ENCODE results near the gene KRT73. TPM values are rescaled to one million over a fixed set of nuclear protein-coding genes. Genes with fewer than 3 reads are reported as not detected.

Gene KRT73
- total RNA-seq, 2 donors from 2014 or later = not detected

DNA sequence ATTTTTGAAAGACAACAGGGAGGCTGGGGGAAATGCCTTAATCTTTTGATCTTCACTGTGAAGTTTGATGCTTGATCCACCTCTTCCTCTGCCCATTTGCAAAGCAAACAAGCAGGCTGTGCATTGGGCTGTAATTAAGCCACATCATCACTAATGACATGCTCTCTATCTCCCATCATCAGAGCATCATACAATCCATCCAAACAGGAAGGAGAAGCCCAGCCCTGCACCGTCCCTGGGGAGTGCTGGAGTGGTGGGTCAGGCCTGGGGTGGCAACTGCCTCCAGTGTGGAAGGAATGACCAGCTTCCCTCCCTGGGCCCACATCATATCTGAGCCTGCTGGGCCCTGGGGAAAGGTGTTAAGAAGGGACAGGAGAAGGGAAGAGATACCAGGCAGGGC, 37.9 kb downstream of the KRT73 start:
- H3K4me1 Mint-ChIP-seq = peaks cover 4% of the 10 kb centered on the region
- 90% methylated on average over 1 of the region's 1 CpG; no CpG with 5 or more reads in 1 of the 2 experiments for WGBS, 2 experiments (ENCODE audit: insufficient coverage in 1 of 2, insufficient read length in 1 of 2)
- no peak for TF ChIP-seq CTCF (conservative IDR thresholded peaks at IDR 0.05)
- no peaks in the 10 kb centered on the region for H3K9me3 Mint-ChIP-seq
- H3K27me3 Mint-ChIP-seq (ENCODE audit: insufficient read depth) = peaks cover 9% of the 10 kb centered on the region
- no peak overlapping the region for H3K27ac Mint-ChIP-seq
- no peak overlapping the region for H3K4me3 Mint-ChIP-seq
- no peaks in the 10 kb centered on the region for H3K4me1 ChIP-seq (ENCODE audit: control insufficient read depth, insufficient read depth, low read length)
- H3K9ac ChIP-seq (ENCODE audit: extremely low read depth, low read length, poor library complexity, severe bottlenecking) = no peak overlapping the region
- H3K9me3 ChIP-seq (ENCODE audit: control insufficient read depth, low read length) = no peaks in the 10 kb centered on the region
- H3K36me3 ChIP-seq (ENCODE audit: control insufficient read depth, insufficient read depth, low read length) = no peaks in the 10 kb centered on the region
- no peaks in the 10 kb centered on the region for H3K27me3 ChIP-seq (ENCODE audit: control insufficient read depth, insufficient read depth, low read length, poor library complexity, severe bottlenecking)
- peak; percentile 46 for DNase-seq
- H3K27ac ChIP-seq (ENCODE audit: low read depth, low read length) = no peak overlapping the region
- no peak overlapping the region for H3K4me3 ChIP-seq (ENCODE audit: low read length)
- H3K36me3 Mint-ChIP-seq (ENCODE audit: low read depth) = no peaks in the 10 kb centered on the region

- Histone ChIP-seq H3K27ac (ENCODE audit: low read depth, low read length) (no peak overlapping the region), H3K9me3 (ENCODE audit: control insufficient read depth, low read length) (no peaks in the 10 kb centered on the region), H3K4me1 (ENCODE audit: control insufficient read depth, insufficient read depth, low read length) (no peaks in the 10 kb centered on the region), H3K36me3 (ENCODE audit: control insufficient read depth, insufficient read depth, low read length) (no peaks in the 10 kb centered on the region), H3K4me3 (ENCODE audit: low read length) (no peak overlapping the region), H3K9ac (ENCODE audit: extremely low read depth, low read length, poor library complexity, severe bottlenecking) (no peak overlapping the region), H3K27me3 (ENCODE audit: control insufficient read depth, insufficient read depth, low read length, poor library complexity, severe bottlenecking) (no peaks in the 10 kb centered on the region)
- Mint-ChIP-seq H3K36me3 (ENCODE audit: low read depth) (no peaks in the 10 kb centered on the region), H3K9me3 (no peaks in the 10 kb centered on the region), H3K4me3 (no peak overlapping the region), H3K27ac (no peak overlapping the region), H3K4me1 (peaks cover 4% of the 10 kb centered on the region), H3K27me3 (ENCODE audit: insufficient read depth) (peaks cover 8% of the 10 kb centered on the region)
- 88 to 90% methylated on average over 9 to 10 of the region's 10 CpGs for WGBS, 2 experiments (ENCODE audit: insufficient coverage in 1 of 2, insufficient read length in 1 of 2)
- DNase-seq = no peak
- TF ChIP-seq CTCF (conservative IDR thresholded peaks at IDR 0.05) = no peak
Measured at GRCh38 chr12:52579468-52580465, 38.6 kb downstream of the KRT73 start.

DNA sequence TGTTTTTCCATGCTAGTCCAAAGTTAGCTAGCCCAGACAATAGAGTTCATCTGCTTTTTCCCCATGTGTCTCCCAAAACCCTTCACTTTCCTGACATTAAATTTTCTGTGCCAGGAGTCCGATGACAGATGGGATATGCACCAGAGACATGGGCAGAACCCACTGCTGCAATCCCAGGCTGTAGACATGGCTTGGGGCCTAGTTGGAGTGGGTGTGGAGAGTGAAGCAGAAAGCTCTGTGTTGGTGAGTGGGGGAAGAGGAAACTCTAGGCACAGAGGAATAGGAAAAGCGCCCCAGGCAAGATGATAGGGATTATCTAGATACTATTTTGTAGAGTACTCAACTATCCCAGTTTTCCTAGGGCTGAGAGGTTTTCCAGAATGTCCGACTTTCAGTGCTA, 39.9 kb downstream of the KRT73 start:
- no peaks in the 10 kb centered on the region for H3K9me3 Mint-ChIP-seq
- H3K9me3 ChIP-seq (ENCODE audit: control insufficient read depth, low read length) = no peaks in the 10 kb centered on the region
- WGBS, 2 experiments (ENCODE audit: insufficient coverage in 1 of 2, insufficient read length in 1 of 2) = 80 to 88% methylated on average over 2 to 3 of the region's 3 CpGs

More for the DNA sequence above, 39.9 kb downstream of the KRT73 start:
- TF ChIP-seq CTCF (conservative IDR thresholded peaks at IDR 0.05) = no peak
- no peaks in the 10 kb centered on the region for H3K36me3 ChIP-seq (ENCODE audit: control insufficient read depth, insufficient read depth, low read length)
- no peak for DNase-seq
- no peaks in the 10 kb centered on the region for H3K36me3 Mint-ChIP-seq (ENCODE audit: low read depth)
- H3K27me3 Mint-ChIP-seq (ENCODE audit: insufficient read depth) = peaks cover 8% of the 10 kb centered on the region
- H3K4me1 Mint-ChIP-seq = peaks cover 4% of the 10 kb centered on the region
- no peak overlapping the region for H3K4me3 Mint-ChIP-seq
- no peak overlapping the region for H3K27ac ChIP-seq (ENCODE audit: low read depth, low read length)
- H3K9ac ChIP-seq (ENCODE audit: extremely low read depth, low read length, poor library complexity, severe bottlenecking) = no peak overlapping the region
- no peak overlapping the region for H3K4me3 ChIP-seq (ENCODE audit: low read length)
- no peak overlapping the region for H3K27ac Mint-ChIP-seq
- H3K4me1 ChIP-seq (ENCODE audit: control insufficient read depth, insufficient read depth, low read length) = no peaks in the 10 kb centered on the region
- H3K27me3 ChIP-seq (ENCODE audit: control insufficient read depth, insufficient read depth, low read length, poor library complexity, severe bottlenecking) = no peaks in the 10 kb centered on the region

All from endodermal cell (in vitro differentiated cells).